DMS53 (cell line): Measurements from ENCODE around the gene TANGO2.

Experiments used
- DNase-seq: peaks from one replicate; lab custom pipeline; 2025; lab: John Stamatoyannopoulos, UW

The TANGO2 gene

DNA sequence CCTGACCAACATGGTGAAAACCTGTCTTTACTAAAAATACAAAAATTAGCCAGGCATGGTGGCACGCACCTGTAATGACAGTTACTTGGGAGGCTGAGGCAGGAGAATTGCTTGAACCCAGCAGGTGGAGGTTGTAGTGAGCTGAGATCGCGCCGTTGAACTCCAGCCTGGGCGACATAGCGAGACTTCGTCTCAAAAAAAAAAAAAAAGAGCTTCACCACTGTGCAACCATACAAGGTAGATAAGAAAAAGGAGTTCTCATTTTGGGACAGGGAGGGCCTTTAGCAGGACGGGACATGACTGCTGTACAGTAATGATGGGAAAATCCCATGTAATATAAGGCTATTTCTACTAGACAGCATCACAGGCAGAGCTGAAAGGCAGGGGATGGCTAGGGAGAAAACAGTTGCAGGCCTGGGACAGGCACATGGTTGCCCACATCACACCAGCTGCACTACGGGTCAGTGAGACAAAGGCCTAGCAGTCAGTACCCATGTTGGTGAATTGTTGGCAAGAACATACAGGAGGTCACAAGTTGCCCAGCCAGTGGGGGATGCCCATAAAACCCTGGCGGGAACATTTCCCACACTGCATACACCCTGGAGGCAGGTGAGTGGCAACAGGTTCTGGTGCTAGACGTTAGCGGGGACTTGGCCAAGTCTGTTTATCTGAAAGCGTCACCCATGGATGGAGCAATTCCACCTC is 5.4 kb downstream of the TANGO2 start:
- DNase-seq: no peak

DNA sequence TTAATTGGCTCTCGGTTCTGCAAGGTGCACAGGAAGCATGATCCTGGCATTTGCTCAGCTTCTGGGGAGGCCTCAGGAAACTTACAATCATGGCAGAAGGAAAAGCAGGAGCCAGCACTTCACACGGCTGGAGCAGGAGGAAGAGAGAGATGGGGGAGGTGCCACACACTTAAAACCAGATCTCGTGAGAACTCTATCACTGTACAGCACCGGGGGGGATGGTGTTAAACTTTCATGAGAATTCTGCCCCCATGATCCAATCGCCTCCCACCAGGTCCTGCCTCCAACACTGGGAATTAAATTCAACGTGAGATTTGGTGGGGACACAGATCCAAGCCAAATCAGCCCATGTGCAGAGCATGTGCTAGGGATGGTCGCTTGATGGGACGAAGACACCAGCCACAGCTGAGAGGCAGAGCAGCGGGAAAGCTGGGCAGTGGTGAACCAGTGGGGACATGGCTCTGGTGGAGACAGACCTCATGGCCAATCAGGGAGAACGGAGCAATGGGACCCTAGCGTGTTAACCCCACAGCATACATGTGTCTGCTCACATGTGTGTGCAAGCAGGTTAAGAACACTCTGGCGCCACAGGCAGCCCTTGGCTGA is 6.2 kb downstream of the TANGO2 start:
- no peak for DNase-seq

- peak; percentile 26 for DNase-seq
Observed at GRCh38 chr22:20027966-20028854, 7.3 kb downstream of the TANGO2 start.

DNA sequence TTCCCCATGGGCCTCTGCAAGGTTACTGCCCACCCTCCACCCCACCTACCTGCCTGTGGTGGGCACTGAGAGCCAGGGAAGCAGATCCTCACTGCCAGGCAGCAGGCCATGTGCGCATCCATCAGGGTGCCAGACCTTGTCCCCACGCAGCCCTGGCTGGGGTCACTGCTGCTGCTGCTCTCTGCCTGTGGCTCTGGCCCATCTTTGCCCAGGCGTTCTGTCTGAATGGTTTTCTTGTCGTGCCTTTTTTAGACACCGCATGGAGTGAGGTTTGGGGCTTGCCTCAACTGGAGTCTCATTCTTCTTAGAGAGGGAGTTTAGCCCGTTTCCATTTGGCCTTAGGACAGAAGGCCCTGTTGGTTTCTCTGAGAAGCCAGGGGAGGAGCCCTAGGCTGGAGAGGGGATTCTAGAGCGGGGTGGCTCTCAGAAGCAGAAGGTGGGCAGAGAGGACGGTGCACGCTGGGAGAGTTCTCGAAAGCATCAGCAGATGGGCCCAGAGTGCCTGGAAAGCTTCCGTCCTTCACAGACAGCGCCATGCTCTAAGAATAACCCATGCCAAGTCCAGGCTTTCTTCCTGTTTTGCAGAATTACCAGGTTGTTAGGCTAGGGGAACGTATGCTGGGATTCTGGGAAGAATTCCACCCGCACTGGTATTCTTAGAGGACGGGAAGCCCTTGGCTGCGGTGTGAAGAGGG is 8.1 kb downstream of the TANGO2 start:
- no peak for DNase-seq

- DNase-seq: no peak
Observed at GRCh38 chr22:20029550-20030225, 8.8 kb downstream of the TANGO2 start.

- DNase-seq: no peak
Observed at GRCh38 chr22:20031732-20032406, 11.0 kb downstream of the TANGO2 start.

DNA sequence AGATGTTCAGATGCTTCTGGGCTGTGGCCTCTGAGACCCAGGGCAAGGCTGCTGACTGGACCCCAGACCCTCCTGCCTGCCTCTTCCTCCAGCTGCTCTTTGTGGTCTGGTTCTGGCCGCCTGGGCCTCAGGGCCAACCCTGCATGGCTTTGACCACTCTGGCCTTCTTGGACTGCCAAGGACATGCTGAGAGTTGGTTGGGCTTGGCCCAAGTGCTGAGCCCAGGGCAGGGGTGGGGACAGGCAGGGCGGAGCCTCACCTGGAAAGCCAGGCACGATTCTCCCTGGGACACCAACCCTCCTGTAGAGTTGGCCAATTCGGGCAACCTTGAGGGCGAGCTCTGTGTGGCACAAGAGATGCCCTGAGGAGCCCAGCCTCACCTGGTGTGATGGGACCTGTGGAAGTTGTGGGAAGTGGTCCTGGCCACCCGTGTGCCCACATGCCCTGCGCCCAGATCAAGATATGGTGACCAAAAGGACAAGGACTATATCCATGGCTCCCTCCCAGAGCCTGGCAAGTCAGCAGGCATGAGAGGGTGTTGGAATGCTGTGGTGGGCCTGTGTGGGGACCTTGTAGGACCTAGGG is 11.6 kb downstream of the TANGO2 start:
- DNase-seq: no peak

GRCh38 chr22:20033045-20033706 is 12.3 kb downstream of the TANGO2 start:
- no peak for DNase-seq

GRCh38 chr22:20034143-20034542 is 13.2 kb downstream of the TANGO2 start:
- DNase-seq: no peak

DNA sequence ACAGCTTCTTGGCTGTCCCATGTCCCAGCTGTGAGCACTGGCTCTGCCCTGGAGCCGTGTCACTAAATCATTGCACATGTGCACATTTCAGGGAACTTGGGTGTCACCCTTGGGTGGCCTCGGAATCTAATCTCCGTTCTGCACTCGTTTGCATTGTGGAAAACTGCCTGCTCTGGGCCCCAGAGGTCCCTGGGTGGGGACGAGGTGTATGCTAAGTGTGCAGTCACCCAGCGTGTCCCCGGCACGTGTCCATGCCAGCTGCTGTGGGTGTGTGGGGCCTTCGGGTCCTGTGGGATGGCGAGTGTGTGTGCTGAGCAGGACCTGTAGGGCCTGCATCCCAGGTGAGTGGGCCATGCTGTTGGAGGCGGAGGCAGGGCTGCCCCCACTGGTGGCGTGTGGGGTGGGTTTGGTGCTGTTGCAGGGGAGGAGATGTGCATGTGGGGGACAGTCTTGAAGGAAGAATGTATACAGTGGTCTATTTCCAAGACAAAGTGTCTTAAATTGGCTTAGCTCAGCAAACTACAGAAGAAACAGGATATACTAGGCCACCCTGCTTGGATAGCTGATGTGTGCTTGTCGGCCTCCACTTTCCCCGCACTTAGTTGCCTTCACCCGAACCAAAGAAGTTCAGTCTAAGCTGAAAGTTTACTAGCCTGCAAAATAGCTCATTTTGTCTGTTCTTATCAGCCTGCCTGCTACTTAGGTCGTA is 14.6 kb downstream of the TANGO2 start:
- DNase-seq: no peak

GRCh38 chr22:20036084-20036482 is 15.2 kb downstream of the TANGO2 start:
- DNase-seq: no peak

GRCh38 chr22:20036535-20037392 is 15.9 kb downstream of the TANGO2 start:
- no peak for DNase-seq

GRCh38 chr22:20037419-20037818 is 16.5 kb downstream of the TANGO2 start:
- no peak for DNase-seq

GRCh38 chr22:20038574-20038973 is 17.7 kb downstream of the TANGO2 start:
- no peak for DNase-seq

GRCh38 chr22:20039683-20040325 is 18.9 kb downstream of the TANGO2 start:
- no peak for DNase-seq

DNA sequence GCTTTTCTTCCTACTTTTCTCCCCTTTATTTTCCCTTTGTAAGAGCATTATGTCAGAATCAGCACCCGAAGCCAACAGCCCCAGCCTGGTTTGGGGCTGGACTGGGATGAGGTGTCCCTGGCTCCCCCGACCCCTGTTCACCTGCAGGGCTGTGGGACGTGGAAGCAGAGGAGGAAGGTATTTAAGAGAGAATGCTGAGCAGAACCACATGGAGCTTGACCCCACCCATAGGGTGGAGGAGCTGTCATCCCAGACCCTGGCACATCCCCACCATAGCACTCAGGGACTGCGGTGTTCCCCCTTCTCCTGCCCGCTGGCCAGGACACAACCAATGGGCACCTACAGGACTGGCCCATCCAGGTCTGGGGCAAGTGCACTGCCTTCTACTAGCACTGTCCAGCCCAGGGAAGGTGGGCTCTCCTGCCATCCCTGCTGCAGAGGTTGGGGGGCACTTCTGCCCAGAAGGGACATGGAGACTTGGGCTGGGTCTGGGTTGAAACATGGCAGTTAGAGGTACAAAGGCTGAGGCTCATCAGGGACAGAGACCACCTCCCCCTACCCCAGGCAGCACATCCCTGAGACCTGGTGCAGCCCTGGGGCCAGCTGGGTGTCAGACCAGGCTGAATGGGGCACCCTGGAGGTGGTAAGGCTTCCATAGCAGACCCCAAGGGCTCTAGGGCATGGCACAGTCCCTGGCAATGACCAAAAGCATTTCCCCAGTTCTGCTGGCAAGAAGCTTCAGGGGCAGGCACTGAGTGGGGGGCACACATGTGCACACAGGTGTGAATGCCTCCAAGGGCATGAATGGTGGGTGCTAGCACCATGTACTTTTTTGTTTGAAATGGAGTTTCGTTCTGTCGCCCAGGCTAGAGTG is 19.7 kb downstream of the TANGO2 start:
- DNase-seq: no peak
